HG02759 (cell line): Measurements from ENCODE around the gene ELN.
"Not testable (repeated sequence)": the region's sequence is repeated elsewhere in the genome, so short reads cannot be mapped to it uniquely, and the experiment has no call there.

Source experiments
- ATAC-seq: cut with Tn5 transposase; IDR thresholded peaks from one replicate; pipeline ENCODE4 v1.9.1; 2021; ENCODE audit warnings: mild to moderate bottlenecking, moderate library complexity; ENCODE audit not compliant: unreplicated experiment

ELN gene

DNA sequence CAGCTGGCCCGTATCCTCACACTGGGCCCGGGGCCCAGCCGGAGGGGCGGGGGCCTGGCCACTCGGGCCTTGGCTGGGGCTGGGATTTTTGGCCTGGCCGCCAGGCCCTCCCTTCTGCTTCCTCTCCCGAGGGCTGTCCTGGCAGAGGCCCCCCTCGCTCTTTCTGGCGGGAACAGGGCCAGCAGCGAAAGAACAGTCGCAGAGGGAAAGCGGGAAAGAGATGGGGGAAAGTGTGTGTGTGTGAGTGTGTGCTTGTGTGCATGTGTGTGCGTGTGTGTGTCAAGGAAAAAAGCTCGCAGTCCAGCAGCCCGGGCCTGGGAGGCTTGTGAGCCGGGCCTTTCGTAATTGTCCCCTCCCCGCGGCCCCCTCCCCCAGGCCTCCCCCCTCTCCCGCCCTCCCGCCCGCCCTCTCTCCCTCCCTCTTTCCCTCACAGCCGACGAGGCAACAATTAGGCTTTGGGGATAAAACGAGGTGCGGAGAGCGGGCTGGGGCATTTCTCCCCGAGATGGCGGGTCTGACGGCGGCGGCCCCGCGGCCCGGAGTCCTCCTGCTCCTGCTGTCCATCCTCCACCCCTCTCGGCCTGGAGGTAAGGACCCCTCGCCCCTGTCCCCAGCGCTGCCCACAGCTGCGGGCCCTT lies at the start of gene ELN:
ELN (plus strand) TSS at position 491 of the 638 bp plus-strand sequence; CDS start at position 506, 15 bp downstream.
- ATAC-seq: no peak

DNA sequence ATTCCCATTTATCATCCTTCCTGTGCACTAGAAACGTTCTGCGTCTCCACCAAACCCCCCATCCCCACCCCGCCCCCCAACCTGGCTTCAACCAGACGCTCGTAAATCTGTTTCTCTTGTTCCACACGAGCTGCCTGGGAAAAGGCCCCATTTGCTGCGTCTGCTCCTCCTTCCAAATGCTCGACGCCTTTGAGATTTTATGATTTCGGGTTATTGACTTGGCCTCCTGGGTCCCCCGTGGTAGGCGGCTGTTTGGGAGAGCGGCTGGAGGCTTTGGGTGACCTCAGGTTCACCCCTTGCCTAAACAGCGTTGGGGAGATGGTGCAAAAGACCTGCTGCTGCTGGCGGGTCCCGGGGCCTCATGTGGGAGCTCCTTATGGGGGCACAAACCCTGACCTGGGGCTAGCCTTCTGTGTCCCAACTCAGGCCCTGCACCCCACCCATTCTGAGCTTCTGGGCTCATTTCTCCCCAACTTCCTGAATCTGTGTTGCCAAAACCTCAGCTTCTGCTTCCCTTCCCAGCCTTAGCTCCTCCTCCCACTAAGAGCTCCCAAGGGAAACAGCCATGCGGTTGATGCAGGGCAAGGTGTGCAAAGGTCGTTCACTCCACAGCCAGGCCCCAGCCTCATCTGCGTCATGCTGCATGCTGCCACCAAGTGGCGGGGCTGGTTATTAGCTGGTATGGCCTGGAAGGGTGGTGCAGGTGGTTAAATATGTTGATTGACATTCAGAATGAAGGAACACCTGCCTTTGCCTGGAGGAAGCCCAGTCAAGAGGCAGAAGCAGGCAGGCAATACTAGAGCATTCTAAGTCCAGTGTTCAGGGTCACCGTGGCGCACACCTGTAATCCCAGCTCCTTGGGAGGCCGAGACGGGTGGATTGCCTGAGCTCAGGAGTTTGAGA lies 49.1 kb upstream of the ELN start:
- ATAC-seq: no peak

DNA sequence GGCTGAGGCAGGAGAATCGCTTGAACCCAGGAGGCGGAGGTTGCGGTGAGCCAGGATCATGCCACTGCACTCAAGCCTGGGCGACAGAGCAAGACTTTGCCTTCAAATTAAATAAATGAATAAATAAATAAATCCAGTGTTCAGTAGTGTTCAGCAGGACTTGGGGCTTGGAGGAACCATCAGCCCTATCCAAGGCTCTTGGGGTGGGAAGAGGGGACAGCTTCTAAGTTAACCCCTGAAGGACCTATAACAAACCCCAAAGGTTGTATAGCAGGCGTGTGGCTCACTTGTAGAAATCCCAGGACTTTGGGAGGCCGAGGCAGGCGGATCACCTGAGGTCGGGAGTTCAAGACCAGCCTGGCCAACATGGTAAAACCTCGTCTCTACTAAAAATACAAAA lies 48.3 kb upstream of the ELN start:
- not testable (repeated sequence) for ATAC-seq

DNA sequence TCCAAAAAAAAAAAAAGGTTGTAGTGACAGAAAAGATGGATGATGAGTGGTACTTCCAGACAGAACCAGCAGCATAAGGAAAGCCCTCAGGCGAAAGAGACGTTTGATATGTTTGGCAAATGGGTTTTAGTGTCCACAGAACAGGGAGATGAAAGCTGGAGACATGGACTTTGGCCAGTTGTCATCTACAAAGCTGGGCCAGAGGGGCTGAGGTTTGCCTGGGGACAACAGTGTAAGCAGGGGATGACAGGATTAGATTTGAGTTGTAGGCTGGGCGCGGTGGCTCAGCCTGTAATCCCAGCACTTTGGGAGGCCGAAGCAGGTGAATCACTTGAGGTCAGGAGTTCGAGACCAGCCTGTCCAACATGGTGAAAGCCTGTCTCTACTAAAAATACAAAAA lies 47.8 kb upstream of the ELN start:
- no peak for ATAC-seq

DNA sequence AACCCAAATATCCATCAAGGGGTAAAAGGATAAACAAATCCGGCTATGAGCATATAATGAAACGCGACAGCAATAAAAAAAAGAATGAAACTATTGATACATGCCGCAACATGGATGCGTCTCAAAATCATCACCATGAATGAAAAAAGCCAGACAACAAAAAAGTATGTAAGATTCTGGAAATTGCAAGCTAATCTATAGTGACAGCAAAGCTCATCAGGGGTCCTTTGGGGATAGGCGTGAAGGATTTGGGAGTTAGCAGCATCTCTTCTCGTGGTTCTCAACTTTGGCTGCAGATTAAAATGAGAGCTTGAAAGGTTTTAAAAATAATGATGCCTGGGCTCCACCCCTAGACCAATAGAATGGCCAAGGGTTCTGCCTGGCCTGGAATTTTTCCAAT lies 46.0 kb upstream of the ELN start:
- ATAC-seq: no peak

DNA sequence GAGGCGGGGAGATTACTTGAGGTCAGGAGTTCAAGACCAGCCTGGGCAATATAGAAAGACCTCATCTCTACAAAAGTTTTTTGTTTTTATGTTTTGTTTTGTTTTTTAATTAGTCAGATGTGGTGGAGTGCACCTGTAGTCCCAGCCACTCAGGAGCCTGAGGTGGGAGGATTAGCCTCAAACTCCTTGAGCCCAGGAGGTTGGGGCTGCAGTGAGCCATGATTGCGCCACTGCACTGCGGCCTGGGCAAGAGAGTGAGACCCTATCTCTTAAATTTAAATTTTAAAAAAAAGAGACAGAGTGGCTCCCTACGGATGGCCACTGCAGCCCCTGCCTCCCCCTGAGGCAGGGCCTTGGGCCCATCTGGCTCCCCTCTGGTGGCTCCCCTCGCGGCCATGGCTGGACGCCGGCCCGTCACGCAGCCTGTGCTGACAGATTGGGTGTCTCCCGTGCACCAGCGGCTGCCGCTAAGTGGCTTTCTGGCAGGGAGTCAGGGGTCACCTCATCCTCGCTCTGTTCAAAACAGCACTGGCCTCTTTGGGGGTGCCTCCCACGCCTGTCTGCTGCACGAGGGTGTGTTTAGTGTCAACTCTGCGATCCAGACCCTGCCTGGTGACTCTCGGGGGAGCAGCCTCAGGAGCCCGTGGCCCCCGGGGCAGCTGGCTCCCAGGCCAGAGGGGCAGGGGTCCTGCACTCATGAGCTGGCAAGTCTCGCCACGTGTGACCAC lies 44.4 kb upstream of the ELN start:
- ATAC-seq: no peak

DNA sequence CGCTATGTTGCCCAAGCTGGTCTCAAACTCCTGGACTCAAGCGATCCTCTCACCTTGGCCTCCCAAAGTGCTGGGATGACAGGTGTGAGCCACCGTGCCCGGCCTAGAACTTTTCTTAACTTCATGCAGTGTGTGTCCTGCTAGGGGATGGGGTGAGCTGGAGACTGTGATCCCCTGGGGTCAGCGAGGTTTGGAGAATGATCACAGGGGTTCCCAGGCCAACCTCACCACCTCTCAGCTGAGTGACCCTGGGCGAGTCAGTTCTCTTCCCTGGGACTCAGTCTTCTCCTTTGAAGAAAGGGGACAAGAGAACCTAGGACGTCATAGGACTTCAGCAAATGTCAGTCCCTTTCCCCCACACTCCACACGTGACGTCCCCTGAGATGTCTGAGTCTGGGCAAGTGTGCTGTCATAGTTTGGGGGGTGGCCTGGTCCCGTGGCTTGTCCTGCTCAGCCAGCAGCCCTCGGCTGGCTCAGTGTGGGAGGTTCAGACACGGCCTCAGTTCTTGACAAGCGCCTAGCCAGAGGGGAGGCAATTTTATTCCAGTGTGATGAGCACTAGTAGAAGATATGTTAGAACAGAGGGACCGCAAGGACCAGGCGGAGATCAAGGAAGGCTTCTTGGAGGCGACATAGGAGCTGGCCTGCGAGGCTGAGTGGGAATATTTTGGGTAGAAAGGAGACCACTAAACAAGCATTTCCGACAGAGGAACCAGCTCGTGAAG lies 43.3 kb upstream of the ELN start:
- no peak for ATAC-seq

DNA sequence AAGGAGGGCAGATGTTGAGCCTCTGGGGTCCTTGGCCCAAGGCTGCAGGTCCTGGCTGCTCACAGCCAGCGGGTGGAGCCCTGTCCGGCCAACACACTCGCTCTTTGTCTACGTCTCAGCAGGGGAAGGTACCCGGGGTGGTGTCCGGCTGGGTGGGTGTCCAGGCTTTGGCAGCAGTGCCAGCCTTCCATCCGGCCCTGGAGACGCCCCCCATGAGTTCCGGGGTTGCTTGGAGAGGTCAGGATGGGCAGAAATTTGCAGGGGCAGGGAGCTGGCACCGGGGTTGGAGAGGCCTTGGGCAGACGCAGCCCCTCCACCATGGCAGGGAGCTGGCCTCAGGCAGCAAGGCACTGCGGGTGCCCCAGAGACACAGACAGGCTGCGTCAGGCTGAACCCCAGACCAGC lies 42.2 kb upstream of the ELN start:
- ATAC-seq: no peak

DNA sequence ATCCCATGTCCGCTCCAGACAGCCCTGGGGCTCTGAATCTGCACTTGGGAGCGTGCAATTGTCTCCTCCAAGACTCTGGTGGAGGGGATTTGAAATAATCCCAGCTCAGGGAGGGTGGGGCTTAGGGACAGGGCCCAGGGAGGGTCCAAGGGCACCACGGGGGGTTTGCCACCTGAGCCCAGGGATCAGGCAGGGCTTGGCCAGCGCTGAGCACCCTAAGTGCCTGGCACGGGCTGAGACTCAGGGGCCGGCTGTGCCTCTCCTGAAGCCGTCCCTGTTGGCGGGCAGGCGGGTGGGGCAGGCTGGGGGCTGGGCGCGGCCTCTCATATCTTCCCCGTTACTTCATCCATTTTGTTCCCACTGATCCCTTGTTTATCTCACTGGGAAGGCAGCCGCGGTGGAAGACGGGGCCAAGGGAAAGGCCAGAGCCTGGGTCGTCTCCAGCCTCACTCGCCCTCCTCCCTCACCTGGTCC lies 41.8 kb upstream of the ELN start:
- ATAC-seq: no peak

DNA sequence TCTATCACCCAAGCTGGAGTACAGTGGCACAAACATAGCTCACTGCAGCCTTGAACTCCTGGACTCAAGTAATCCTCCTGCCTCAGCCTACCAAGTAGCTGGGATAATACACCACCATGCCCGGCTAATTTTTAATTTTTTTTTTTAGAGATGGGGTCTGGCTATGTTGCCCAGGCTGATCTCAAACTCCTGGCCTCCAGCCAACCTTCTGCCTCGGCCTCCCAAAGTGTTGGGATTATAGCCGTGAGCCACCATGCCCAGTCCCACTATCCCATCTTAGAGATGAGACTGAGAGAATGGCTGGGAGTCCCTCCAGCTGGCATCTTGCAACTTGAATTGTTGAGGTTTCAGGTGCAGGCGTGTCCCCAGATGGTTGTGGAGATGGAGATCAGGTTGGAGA lies 40.7 kb upstream of the ELN start:
- no peak for ATAC-seq

DNA sequence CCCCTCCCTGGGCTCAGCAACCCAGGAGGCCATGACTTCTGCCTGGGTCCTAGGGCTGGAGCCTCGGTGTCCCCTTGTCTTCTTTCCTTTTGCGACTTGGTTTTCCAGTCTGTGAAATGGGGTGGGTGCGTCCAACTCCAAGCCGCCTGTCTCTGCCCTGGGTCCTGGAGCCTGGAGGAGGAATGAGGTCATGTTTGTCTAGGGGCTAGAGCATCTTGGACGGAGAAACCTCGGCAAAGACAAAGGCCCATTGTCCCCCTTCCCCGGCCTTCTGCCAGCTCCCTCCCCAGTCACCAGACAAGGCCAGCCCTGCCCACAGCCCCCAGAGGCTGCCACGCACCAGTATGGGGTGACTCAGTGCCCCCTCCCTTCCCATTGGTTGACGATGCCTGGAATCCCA lies 39.8 kb upstream of the ELN start:
- no peak for ATAC-seq

DNA sequence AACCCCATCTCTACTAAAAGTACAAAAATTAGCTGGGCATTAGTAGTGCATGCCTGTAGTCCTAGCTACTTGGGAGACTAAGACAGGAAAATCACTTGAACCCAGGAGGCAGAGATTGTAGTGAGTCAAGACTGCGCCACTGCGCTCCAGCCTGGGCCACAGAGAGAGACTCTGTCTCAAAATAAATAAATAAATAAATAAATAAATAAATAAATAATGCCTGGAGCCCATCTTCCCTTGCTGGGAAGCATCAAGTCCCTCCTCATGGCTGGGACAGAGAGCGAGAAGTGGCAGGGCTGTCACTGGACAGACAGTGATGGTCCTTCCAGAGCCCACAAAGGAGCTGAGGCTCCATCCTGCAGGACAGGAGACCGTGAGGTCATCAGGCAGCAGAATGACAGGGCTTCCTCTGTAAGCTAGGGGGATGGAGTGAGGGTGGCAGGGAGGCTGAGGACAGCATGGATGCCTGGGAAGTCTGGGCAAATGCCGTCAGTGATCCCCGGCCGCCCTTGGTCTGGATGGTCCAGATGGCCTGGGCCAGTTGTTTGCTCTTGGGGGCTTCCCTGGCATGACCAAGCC lies 36.4 kb upstream of the ELN start:
- no peak for ATAC-seq

DNA sequence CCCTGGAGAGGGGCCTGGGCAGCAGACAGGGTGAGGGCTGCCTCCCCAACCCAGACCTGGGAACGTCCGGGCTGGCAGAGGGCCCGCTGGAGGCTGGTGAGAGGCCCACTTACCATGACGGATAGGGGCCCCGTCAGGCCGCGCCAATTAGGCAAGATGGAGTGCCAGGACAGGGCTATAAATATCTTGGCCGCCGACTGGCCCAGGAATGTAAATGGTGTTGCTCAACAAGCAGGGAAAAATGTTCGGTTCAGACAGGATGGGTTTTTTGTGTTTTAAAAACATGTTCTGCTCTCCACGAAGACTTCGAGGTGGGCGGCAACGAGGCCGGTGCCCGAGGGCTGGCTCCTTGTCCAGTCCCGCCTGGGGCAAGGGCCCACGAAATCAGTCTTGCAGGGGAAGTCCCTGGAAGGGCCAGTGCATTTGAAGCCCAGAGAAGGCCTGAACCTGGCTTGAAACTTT lies 35.8 kb upstream of the ELN start:
- no peak for ATAC-seq

DNA sequence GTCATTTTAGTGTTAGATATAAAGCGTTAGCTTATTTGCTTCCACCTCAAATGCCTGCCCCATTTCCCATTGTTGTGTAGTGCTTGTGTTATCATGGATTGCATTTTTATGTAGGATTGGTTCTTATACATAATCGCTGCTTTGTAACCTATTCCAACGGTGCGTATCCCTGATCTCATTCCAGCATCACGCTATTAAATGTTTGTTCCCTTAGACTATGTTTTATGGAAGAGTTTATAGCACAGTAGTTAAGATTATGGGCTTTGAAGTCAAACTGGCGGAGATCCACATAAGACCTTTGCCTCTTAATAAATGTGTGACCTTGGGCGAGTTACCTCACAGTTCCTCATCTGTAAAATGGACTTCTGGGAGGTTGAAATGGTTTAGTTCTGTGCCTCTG lies 34.0 kb upstream of the ELN start:
- ATAC-seq: no peak

DNA sequence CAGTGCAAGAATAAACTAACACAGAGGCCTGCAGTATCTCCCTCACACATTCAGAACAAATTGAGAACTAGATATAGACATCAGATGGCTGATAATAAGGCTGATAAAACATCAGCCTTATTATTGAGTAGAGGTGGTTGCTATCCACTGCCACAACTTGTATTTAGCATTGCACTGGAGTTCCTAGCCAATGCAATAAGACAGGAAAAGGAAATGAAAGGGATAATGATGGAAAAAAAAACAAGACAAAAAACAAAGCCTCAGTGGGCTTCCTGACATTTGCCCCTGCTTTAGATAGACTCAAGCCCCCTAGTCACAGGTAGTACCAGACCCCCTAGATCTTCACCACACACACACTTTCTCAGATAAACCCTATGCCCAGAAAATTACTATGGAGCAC lies 33.2 kb upstream of the ELN start:
- no peak for ATAC-seq

DNA sequence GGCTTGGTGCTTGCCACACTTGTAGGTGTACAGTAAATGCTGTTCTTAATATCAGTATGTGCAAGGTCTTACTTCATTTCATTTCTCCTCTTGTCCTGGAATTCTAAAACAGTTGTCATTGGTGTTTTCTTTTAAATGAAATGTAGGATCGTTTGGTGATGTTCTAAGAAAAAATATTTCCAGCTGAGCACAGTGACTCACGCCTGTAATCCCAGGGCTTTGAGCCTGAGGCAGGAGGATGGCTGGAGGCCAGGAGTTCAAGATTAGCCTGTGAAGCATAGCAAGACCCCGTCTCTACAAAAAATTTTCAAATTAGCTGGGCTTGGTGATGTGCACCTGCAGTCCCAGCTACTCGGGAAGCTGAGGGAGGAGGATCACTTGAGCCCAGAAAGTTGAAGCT lies 32.6 kb upstream of the ELN start:
- no peak for ATAC-seq

DNA sequence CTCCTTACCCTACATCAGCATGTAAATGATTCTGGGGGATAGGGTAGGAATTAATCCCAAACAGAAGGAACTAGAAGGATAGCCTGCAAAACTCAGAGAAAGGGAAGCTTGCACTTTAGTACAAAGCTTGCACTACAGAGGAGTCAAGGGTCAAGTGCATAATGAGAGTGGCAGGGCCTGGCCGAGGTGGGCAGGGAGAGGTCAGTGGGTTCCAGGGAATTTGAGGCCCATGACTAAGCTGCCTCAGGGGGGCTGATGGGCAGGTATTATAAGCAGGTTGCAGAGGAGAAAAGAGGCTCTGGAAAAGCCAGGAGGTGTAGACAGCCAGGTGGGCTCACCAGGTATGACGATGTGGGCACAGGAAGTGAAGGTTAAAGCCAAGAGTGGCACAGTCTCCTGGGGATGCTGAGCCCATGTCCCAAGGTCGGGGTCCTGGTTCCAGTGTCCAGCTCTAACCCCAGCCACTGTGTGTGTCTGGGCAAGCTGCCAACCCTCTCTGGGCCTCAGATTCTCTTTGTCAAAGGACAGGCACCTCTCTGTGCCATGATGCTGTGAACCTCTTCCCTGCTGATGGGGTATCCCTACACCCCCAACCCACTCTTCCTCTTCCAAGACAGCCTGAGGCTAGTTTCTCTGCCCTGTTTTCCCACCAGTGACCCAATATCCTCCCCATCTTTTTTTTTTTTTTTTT lies 32.0 kb upstream of the ELN start:
- no peak for ATAC-seq

DNA sequence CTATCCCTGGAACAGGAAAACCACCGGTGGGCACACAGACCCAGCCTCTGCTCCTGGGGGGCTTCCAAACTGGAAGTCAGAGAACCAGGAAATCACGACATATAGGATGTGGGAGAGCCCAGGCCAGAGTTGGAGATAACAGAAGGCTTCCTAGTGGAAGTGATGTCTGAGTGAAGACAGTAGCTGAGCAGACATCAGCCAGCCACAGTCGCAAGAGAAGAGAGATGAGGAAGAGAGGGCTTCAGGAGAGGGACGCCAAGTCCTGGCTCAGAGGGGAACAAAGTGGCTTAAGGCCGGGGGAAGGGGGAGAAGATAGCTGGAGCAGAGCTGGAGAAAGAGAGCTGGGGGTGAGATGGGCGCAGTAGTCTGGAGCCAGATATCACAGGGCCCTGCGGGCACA lies 30.9 kb upstream of the ELN start:
- no peak for ATAC-seq

DNA sequence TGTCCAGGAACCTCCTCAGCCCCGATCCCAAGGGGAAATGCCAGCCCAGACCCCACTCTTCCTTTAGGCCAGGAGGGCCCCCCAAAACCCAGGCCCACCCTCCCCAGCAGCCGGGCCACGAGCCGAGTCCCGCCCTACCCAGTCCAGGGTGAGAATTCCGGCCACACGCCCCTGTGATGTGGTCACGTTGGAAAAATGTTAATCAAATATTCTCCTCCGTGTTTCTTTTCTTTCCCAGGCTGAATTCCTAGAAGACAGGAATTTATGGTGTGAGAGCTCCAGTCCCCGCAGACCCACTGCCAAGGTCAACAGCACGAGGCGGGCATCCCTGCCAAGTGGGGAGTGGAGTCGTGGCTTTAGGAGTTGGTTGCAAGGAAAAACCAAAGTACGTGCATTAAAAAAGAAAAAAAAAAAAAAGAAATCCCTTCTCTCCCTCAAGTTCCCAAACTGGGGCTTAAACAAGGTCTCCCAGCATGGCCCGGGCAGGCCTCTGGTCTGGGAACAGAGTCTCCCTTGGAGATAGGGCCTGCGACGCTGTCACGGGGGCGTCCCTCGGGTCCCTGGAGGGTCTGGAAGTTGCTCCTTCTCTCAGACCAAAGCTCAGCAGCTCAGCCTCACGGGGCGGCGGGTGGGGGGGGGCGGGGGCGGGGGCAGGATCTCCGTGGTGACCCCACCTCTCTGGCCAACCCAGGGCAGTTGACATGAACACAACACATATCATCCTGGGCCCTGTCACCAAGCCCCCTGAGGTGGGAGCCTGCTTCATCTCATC lies 28.1 kb upstream of the ELN start:
- no peak for ATAC-seq
